ENCODE results near the gene CTIF.

DNA sequence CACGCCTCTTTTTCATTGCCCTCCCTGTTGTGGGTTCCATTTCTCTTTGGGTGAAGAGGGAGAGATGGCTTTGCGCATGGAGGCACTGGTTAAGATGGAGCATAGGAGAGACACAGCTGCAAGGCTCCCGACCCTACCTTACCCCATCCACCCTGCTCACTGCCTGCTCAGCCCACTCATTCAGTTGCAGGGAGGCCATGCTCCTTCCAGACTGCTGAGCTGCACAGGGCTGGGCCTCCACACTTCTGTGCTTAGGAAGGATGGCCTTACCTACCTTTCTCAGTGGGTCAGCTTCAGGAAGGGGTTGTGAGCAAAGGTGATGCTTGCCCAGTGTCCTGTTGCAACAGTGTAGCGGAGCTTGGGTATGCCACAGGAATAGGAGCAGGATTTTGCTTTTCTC is 127.8 kb downstream of the CTIF start:
- TF ChIP-seq POLR2AphosphoS5 (IDR thresholded peaks at IDR 0.05) (no peak), EP300 (IDR thresholded peaks at IDR 0.05) (no peak), POLR2A (IDR thresholded peaks at IDR 0.05) (no peak)
- TF ChIP-seq, protein P1, sequence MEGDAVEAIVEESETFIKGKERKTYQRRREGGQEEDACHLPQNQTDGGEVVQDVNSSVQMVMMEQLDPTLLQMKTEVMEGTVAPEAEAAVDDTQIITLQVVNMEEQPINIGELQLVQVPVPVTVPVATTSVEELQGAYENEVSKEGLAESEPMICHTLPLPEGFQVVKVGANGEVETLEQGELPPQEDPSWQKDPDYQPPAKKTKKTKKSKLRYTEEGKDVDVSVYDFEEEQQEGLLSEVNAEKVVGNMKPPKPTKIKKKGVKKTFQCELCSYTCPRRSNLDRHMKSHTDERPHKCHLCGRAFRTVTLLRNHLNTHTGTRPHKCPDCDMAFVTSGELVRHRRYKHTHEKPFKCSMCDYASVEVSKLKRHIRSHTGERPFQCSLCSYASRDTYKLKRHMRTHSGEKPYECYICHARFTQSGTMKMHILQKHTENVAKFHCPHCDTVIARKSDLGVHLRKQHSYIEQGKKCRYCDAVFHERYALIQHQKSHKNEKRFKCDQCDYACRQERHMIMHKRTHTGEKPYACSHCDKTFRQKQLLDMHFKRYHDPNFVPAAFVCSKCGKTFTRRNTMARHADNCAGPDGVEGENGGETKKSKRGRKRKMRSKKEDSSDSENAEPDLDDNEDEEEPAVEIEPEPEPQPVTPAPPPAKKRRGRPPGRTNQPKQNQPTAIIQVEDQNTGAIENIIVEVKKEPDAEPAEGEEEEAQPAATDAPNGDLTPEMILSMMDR (IDR thresholded peaks at IDR 0.05) = no peak
